Activated CD4-positive, alpha-beta T cell treated with anti-CD3 and anti-CD28 coated beads for 48 hours (primary cell): Measurements from ENCODE around the gene FAM170B.

Source experiments
- DNase-seq: peaks from one replicate; pipeline ENCODE4 v3.0.0-alpha.2; 2020

The FAM170B gene

DNA sequence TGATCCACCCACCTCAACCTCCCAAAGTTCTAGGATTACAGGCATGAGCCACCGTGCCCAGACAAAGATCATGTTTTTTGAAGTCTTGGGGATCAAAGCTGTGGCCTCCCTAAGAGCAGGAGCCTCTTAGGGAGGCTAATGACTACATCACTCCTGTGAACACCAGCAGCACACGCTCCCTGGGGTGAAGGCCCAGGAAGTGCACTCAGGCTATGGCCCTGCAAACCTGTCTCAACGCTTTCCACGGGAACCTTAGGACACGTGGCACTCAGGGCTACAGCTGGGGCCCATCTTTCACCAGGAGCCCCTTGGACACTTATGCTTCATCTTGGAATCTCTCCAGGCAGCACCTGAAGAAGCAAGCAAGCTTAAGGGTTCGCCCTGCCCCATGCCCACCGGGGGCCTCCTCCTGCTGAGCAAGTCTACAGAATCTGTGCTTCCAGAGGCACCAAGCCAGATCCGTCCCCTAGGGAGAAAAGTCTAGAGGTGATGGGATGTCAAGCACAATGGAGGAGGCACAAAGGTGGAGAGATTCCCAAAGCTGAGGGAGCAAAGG, 36.9 kb downstream of the FAM170B start:
- DNase-seq = no peak

- DNase-seq = no peak
Measured at GRCh38 chr10:49094646-49095045, 39.2 kb downstream of the FAM170B start.

GRCh38 chr10:49093922-49094321, 39.9 kb downstream of the FAM170B start:
- DNase-seq = no peak

DNA sequence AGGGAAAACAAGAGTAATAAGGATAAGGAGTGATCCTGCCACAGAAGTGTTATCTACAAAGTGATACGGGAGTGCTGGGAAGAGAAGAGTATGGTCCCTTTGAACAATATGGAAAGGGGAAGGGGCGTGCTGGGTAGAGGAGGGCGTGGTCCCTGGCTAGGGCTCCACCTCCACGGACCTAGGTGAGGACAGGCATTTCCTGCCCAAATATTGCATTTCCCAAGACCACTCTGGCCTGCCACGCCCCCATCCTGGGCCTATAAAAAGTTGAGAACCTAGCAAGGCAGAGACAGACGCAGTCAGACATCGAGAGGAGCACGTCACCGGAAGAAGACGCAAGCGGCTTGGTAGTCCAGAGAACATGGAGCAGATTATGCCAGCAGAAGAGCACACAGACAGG, 41.3 kb downstream of the FAM170B start:
- DNase-seq = no peak

- DNase-seq = no peak
Measured at GRCh38 chr10:49091450-49092210, 42.2 kb downstream of the FAM170B start.

GRCh38 chr10:49090696-49091380, 43.0 kb downstream of the FAM170B start:
- no peak for DNase-seq

DNA sequence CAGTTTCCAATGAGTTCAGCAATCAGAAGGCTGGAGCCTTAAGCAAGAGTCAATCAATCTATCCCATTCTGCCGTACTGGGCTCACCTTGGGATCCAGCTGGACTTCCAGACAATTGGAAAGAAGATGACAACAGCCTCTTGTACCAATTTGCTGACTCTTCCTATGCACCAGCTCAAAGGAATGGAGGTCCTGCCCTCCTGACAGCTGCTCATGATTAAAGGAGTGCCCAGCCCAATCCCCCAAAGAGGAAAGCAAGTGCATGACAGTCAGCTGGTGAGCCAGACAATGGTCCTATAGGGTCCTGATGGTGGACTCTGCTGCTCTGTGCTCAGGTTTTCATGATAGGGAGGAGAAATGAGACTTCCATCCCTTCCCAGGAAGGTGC, 43.6 kb downstream of the FAM170B start:
- DNase-seq = no peak

DNA sequence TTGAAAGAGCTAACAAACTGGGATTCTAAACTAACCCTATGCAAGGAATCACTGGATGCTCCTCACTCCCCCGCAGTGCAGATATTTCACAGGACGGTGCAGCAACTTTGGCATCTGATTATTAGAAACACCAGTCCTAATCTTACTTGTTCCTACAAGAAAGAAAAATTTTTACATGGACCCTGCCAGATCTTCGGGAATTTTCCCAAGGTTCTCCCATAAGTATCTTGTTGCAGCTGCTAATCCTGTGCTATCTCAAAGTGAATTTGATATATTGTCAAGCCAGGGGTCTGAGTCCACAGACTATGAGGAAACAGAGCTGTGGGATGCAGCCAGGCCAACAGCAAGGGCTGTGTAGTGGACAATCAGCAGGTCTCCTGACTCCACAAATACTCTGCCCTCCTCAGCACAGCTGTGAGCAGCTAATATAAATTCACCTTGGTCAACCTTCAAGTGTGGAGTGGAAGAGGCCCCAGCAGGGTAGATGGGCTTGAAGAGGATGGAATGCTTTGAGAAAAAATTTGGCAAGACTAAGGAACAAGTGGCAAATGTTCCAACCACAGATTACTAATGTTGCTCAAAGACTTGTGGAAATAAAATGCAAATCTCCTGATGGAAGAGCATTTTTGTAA, 44.1 kb downstream of the FAM170B start:
- no peak for DNase-seq

- DNase-seq = no peak
Measured at GRCh38 chr10:49089152-49089551, 44.7 kb downstream of the FAM170B start.

DNA sequence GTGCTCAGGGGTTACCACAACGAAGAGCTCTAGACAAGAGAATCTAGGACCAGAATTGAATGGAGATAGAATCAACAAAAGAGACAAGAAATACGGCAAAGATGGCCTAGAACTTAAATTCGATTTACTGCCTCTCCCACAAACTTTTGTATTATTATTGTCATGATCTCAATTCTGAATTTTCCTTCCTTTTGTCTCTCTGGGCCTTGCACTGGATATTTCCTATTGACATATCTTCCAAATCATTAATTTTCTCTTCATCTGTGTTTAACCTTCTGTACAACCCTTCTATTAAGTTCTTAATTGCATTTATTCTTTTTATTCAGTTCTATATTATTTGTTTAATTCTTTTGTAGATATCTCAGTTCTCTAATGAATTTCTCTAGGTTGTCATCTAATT, 46.9 kb downstream of the FAM170B start:
- no peak for DNase-seq

GRCh38 chr10:49083261-49083660, 50.6 kb downstream of the FAM170B start:
- DNase-seq = no peak

GRCh38 chr10:49082766-49083165, 51.1 kb downstream of the FAM170B start:
- DNase-seq = no peak

GRCh38 chr10:49081547-49082275, 52.1 kb downstream of the FAM170B start:
- DNase-seq = no peak
